ENCODE results near the gene DIPK1C.

Gene DIPK1C

GRCh38 chr18:74454279-74454751, 2.8 kb downstream of the DIPK1C start:
- no peak for DNase-seq (ENCODE audit: extremely low spot score, insufficient read length, low read depth)
- FAIRE-seq: no peak

- DNase-seq (ENCODE audit: extremely low spot score, insufficient read length, low read depth): no peak
- FAIRE-seq: no peak
Observed at GRCh38 chr18:74453642-74454198, 3.4 kb downstream of the DIPK1C start.

DNA sequence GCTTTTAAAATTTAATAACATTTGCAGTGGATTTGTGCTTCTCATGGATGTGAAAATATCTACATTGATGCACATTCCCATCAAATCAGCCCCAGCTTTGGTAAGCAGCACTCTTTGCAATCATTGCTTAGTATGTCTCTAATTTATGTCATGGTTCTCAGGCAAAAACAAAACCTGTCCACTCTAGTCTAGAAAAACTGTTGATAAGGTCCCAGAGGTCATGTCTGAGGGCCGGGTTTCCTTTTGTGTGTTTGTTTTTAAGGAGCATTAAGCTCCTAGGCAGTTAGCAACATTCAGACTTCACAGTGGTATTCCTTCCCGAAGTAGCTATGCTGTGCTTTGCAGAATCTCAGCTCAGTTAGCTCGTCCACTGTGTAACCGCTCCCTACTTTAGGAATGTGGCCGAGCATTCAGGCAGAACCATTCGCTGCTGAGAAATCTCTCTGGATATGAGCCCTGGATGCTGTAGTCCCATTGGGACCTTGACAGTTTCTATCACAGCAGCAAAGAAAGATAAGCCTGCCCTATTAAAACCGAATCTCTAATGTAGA, 4.0 kb downstream of the DIPK1C start:
- FAIRE-seq: no peak

GRCh38 chr18:74451148-74451547, 6.0 kb downstream of the DIPK1C start:
- no peak for FAIRE-seq
- DNase-seq (ENCODE audit: extremely low spot score, insufficient read length, low read depth): no peak

More for the DNA sequence above, 4.0 kb downstream of the DIPK1C start:
- DNase-seq (ENCODE audit: extremely low spot score, insufficient read length, low read depth): no peak

GRCh38 chr18:74450626-74451025, 6.5 kb downstream of the DIPK1C start:
- FAIRE-seq (no peak), DNase-seq (ENCODE audit: extremely low spot score, insufficient read length, low read depth) (no peak)

GRCh38 chr18:74447404-74448152, 9.5 kb downstream of the DIPK1C start:
- no peak for DNase-seq (ENCODE audit: extremely low spot score, insufficient read length, low read depth)

DNA sequence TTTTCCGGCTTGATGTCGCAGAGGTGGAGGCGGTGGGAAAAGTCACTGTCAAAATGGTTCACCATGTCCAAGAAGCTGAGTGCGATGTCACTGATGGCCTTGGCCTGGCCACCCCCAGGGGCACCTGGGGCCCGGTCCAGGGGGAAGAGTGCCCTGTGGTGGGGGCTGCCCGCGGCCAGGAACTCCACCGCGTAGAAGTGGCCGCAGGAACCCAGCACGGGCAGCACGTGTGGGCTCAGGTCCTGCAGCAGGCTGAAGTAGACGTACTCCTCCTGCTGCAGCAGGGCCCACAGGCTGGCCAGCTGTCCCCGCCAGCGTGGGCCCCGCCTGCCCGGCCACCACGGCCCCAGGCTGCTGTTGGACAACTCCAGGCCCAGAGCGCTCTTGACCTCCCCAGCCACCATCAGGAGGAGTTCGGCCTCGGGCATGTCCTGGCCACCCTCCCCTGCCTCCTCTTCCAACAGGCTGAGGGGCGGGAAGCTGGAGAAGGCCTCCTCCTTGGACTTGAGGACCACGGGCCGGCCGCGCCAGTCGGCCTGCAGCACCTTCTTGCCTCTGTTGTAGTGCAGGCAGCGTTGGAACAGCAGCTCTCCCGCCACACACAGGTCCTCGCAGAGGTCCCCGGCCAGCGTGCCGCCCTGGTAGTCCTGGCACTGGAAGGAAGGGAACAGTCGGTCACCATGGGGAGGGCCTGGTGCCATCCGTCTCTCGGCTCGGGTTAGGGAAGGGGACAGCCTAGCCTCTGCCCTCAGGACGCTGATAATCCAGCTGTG, 10.3 kb downstream of the DIPK1C start:
- no peak for FAIRE-seq

More at GRCh38 chr18:74447404-74448152, 9.5 kb downstream of the DIPK1C start:
- no peak for FAIRE-seq

DNA sequence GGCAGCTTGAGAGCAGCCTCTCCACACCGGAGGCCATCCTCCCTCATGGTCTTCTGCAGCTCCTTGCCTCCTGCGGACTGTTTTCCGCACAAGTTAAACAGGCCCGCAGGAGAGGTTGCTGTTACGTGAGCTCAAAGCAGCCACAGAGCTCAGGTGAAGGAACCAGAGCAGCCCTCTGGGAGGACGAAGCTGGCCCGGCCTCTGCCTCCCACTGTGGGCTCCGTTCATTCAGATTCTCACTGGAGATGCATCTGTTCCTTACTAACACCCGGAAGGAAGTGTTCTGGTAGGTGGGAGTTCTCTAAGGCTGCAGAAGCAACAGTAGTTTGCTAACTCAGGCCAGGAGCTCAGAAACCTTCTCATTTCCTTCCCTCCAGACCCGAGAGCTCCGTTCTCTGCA, 10.9 kb downstream of the DIPK1C start:
- no peak for FAIRE-seq

More for the DNA sequence above, 10.3 kb downstream of the DIPK1C start:
- no peak for DNase-seq (ENCODE audit: extremely low spot score, insufficient read length, low read depth)

GRCh38 chr18:74445585-74445984, 11.5 kb downstream of the DIPK1C start:
- no peak for DNase-seq (ENCODE audit: extremely low spot score, insufficient read length, low read depth)
- FAIRE-seq: no peak

More for the DNA sequence above, 10.9 kb downstream of the DIPK1C start:
- no peak for DNase-seq (ENCODE audit: extremely low spot score, insufficient read length, low read depth)

- DNase-seq (ENCODE audit: extremely low spot score, insufficient read length, low read depth): no peak
- no peak for FAIRE-seq
Observed at GRCh38 chr18:74444104-74444503, 13.0 kb downstream of the DIPK1C start.

- DNase-seq (ENCODE audit: extremely low spot score, insufficient read length, low read depth) (no peak), FAIRE-seq (no peak)
Observed at GRCh38 chr18:74440808-74441427, 16.2 kb downstream of the DIPK1C start.

DNA sequence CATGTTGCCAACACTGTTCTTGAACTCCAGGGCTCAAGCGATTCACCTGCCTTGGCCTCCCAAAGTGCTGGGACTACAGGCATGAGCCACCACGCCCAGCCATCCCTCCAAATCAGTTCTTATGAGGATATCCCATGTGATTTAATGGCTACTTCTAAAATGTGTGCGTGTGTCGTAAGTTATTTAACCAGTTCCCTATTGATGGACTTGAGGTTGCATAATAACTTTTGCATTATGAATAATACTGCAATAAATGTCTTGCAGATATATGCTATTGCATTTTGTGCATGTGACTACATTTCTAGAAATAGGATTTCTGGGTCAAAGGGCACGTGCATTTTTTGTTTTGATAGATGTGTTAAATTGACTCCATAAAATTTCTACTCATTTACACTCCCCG, 19.0 kb downstream of the DIPK1C start:
- DNase-seq (ENCODE audit: extremely low spot score, insufficient read length, low read depth) (no peak), FAIRE-seq (no peak)

GRCh38 chr18:74436158-74436769, 20.8 kb downstream of the DIPK1C start:
- no peak for DNase-seq (ENCODE audit: extremely low spot score, insufficient read length, low read depth)
- FAIRE-seq: no peak

DNA sequence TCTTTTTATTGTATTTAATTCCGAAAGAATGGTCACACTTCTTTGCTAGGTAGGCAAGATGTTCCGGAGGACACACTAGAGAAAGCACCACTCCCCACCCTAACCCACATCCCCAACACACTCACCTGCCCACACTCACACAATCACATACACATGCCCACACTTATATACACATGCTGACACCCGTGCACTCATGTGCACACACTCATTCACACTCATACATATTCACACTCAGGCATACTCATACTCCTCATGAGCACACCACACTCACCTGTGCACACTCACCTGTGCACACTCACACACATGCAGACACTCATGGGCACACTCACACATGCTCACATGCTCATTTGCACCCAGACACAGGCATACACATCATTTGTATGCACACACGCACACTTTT, 21.4 kb downstream of the DIPK1C start:
- FAIRE-seq (no peak), DNase-seq (ENCODE audit: extremely low spot score, insufficient read length, low read depth) (no peak)

DNA sequence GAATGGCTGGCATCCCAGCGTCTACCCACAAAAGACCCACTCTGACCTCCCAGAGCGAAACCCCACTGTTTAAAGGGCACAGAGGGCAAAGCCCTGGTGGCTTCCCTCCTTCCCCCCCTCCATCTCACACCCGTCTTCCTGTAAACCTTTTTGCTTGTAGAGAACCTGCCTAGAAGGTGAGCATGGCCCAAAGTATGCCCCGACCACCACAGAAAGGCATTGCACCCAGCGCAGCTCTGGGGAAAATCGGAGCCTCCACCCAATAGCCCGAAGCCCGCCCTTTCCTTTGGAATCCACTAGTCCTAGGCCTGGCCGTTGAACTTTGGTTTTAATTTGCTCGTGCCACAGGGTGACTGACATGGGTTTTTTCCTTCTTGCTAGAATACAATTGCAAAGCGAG, 22.6 kb downstream of the DIPK1C start:
- DNase-seq (ENCODE audit: extremely low spot score, insufficient read length, low read depth): no peak
- no peak for FAIRE-seq

- DNase-seq (ENCODE audit: extremely low spot score, insufficient read length, low read depth) (no peak), FAIRE-seq (no peak)
Observed at GRCh38 chr18:74430806-74431571, 26.1 kb downstream of the DIPK1C start.

GRCh38 chr18:74430231-74430630, 26.9 kb downstream of the DIPK1C start:
- FAIRE-seq (no peak), DNase-seq (ENCODE audit: extremely low spot score, insufficient read length, low read depth) (no peak)

- FAIRE-seq (no peak), DNase-seq (ENCODE audit: extremely low spot score, insufficient read length, low read depth) (no peak)
Observed at GRCh38 chr18:74429096-74429495, 28.0 kb downstream of the DIPK1C start.
